ENCODE measurements around the gene DHRSX. TPM values are rescaled to one million over a fixed set of nuclear protein-coding genes. Genes with fewer than 3 reads are reported as not detected.
"Not testable (repeated sequence)": the region's sequence is repeated elsewhere in the genome, so short reads cannot be mapped to it uniquely, and the experiment has no call there.

DHRSX gene
- polyA plus RNA-seq, 1 donor from 2014 or later, result 15.7 TPM

GRCh38 chrX:2313864-2314640, 186.7 kb downstream of the DHRSX start:
- Histone ChIP-seq H3K9me3 (ENCODE audit: low read length) (no peaks in the 10 kb centered on the region), H3F3A (ENCODE audit: insufficient read depth, low read length, poor library complexity, severe bottlenecking) (no peaks in the 10 kb centered on the region), H3K9me2 (ENCODE audit: insufficient read depth, low read length) (no peaks in the 10 kb centered on the region), H3K9ac (ENCODE audit: low read length) (no peak overlapping the region), H4K20me1 (ENCODE audit: insufficient read depth) (no peaks in the 10 kb centered on the region), H3K79me2 (replicated peaks; ENCODE audit: insufficient read depth, low read length) (no peaks in the 10 kb centered on the region), H3K4me2 (ENCODE audit: low read length) (no peak overlapping the region), H3K27ac (ENCODE audit: low read length) (no peak overlapping the region), H2AFZ (ENCODE audit: low read depth, low read length) (no peak overlapping the region), H3K27me3 (ENCODE audit: insufficient read depth, low read depth, low read length) (no peaks in the 10 kb centered on the region), H3K36me3 (ENCODE audit: insufficient read depth, low read length) (no peaks in the 10 kb centered on the region), H3K4me3 (ENCODE audit: low read length) (no peak overlapping the region)
- no peak for TF ChIP-seq SMC3 (conservative IDR thresholded peaks at IDR 0.05; ENCODE audit: poor library complexity)

- H3K9me2 ChIP-seq (ENCODE audit: insufficient read depth, low read length); H3K36me3 ChIP-seq (ENCODE audit: insufficient read depth, low read length); H3K79me2 ChIP-seq (replicated peaks; ENCODE audit: insufficient read depth, low read length); H4K20me1 ChIP-seq (ENCODE audit: insufficient read depth); H3K9me3 ChIP-seq (ENCODE audit: low read length); H3K9ac ChIP-seq (ENCODE audit: low read length); H3K4me2 ChIP-seq (ENCODE audit: low read length); H3K27me3 ChIP-seq (ENCODE audit: insufficient read depth, low read depth, low read length); H3F3A ChIP-seq (ENCODE audit: insufficient read depth, low read length, poor library complexity, severe bottlenecking); H2AFZ ChIP-seq (ENCODE audit: low read depth, low read length): not testable (repeated sequence)
- H3K4me3 ChIP-seq (ENCODE audit: low read length), result peak overlapping the region; percentile 48
- peak overlapping the region; percentile 86 for H3K27ac ChIP-seq (ENCODE audit: low read length)
Measured at GRCh38 chrX:2312061-2312591, 188.7 kb downstream of the DHRSX start.

- peak overlapping the region; percentile 69 for H3K4me2 ChIP-seq (ENCODE audit: low read length)
- peak overlapping the region; percentile 86 for H3K27ac ChIP-seq (ENCODE audit: low read length)
Measured at GRCh38 chrX:2311501-2311900, 189.3 kb downstream of the DHRSX start.

More at GRCh38 chrX:2311501-2311900, 189.3 kb downstream of the DHRSX start:
- H3K9me2 ChIP-seq (ENCODE audit: insufficient read depth, low read length), result no peaks in the 10 kb centered on the region
- no peaks in the 10 kb centered on the region for H3F3A ChIP-seq (ENCODE audit: insufficient read depth, low read length, poor library complexity, severe bottlenecking)
- H3K9me3 ChIP-seq (ENCODE audit: low read length), result no peaks in the 10 kb centered on the region
- no peaks in the 10 kb centered on the region for H3K79me2 ChIP-seq (replicated peaks; ENCODE audit: insufficient read depth, low read length)
- H3K27me3 ChIP-seq (ENCODE audit: insufficient read depth, low read depth, low read length), result no peaks in the 10 kb centered on the region
- TF ChIP-seq CTCF (IDR thresholded peaks at IDR 0.05; ENCODE audit: poor library complexity, severe bottlenecking) (no peak), SMC3 (conservative IDR thresholded peaks at IDR 0.05; ENCODE audit: poor library complexity) (no peak), EZH2 (IDR thresholded peaks at IDR 0.05; ENCODE audit: borderline replicate concordance, insufficient read depth, low read length, poor library complexity, severe bottlenecking) (no peak), RAD21 (conservative IDR thresholded peaks at IDR 0.05) (peak; percentile 15), TAF1 (IDR thresholded peaks at IDR 0.05; ENCODE audit: low read depth) (no peak), EP300 (conservative IDR thresholded peaks at IDR 0.05; ENCODE audit: poor library complexity, severe bottlenecking) (peak; percentile 43), REST (IDR thresholded peaks at IDR 0.05; ENCODE audit: borderline replicate concordance) (no peak), POLR2AphosphoS5 (IDR thresholded peaks at IDR 0.05) (peak; percentile 61), MXI1 (conservative IDR thresholded peaks at IDR 0.05; ENCODE audit: poor library complexity, severe bottlenecking) (no peak)
- H4K20me1 ChIP-seq (ENCODE audit: insufficient read depth), result no peaks in the 10 kb centered on the region
- no peak overlapping the region for H2AFZ ChIP-seq (ENCODE audit: low read depth, low read length)
- H3K4me3 ChIP-seq (ENCODE audit: low read length), result peak overlapping the region; percentile 48
- H3K36me3 ChIP-seq (ENCODE audit: insufficient read depth, low read length), result no peaks in the 10 kb centered on the region
- H3K9ac ChIP-seq (ENCODE audit: low read length), result peak overlapping the region; percentile 49

Measured in neural cell (in vitro differentiated cells).